Mammary epithelial cell (primary cell): ENCODE results near the gene PARP1.

Experiments used
- EZH2 ChIP-seq: IDR thresholded peaks from 2 replicates; pipeline ENCODE4 v1.6.1; 2012; ENCODE audit warnings: low read length, inconsistent platforms, borderline replicate concordance
- TF ChIP-seq, protein P1 (sequence below), 2 donors: IDR thresholded peaks in 1 of 2; conservative IDR thresholded peaks in 1 of 2; 2 replicates each; pipeline ENCODE4 v1.5.1; 2011 to 2012; ENCODE audit warnings: inconsistent platforms in 2 of 2, low read length in 2 of 2, mild to moderate bottlenecking in 2 of 2, control low read depth in 1 of 2, low read depth in 1 of 2; ENCODE audit not compliant: insufficient read depth in 1 of 2; ENCODE audit errors: extremely low read depth in 1 of 2

GRCh38 chr1:226449823-226450222 is 41.9 kb upstream of the PARP1 start:
- TF ChIP-seq, protein P1, sequence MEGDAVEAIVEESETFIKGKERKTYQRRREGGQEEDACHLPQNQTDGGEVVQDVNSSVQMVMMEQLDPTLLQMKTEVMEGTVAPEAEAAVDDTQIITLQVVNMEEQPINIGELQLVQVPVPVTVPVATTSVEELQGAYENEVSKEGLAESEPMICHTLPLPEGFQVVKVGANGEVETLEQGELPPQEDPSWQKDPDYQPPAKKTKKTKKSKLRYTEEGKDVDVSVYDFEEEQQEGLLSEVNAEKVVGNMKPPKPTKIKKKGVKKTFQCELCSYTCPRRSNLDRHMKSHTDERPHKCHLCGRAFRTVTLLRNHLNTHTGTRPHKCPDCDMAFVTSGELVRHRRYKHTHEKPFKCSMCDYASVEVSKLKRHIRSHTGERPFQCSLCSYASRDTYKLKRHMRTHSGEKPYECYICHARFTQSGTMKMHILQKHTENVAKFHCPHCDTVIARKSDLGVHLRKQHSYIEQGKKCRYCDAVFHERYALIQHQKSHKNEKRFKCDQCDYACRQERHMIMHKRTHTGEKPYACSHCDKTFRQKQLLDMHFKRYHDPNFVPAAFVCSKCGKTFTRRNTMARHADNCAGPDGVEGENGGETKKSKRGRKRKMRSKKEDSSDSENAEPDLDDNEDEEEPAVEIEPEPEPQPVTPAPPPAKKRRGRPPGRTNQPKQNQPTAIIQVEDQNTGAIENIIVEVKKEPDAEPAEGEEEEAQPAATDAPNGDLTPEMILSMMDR (conservative IDR thresholded peaks at IDR 0.05 in 1 of 2, IDR thresholded peaks at IDR 0.05 in 1 of 2; ENCODE audit: extremely low read depth in 1 of 2, insufficient read depth in 1 of 2, low read depth in 1 of 2, low read length in 2 of 2) = no peak
- no peak for TF ChIP-seq EZH2
